ENCODE data around the gene PHLPP1.

The PHLPP1 gene

DNA sequence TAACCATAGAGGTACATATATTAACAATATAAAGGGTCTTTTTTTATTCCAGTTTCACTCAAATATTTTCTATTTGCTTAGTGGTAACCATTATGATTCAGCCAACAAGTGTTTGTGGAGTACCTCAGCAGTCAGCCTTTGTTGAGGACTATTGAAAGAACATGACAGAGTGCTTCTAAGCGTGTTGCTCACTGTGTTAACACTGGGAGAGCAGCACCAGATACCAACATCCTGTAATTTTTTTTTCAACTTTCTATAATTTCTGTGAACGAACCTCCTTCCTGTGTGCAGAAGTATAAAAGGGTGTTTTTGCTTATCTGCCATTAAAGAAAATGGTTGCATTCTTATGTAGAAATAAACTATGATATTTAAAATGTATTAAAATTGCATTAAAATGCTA lies 239.0 kb downstream of the PHLPP1 start:
- peaks cover 2% of the 10 kb centered on the region for H3K27me3 Mint-ChIP-seq (ENCODE audit: low read depth, poor library complexity)
- peaks cover 45% of the 10 kb centered on the region for H3K36me3 Mint-ChIP-seq (ENCODE audit: low read depth)
- TF ChIP-seq, protein P1, sequence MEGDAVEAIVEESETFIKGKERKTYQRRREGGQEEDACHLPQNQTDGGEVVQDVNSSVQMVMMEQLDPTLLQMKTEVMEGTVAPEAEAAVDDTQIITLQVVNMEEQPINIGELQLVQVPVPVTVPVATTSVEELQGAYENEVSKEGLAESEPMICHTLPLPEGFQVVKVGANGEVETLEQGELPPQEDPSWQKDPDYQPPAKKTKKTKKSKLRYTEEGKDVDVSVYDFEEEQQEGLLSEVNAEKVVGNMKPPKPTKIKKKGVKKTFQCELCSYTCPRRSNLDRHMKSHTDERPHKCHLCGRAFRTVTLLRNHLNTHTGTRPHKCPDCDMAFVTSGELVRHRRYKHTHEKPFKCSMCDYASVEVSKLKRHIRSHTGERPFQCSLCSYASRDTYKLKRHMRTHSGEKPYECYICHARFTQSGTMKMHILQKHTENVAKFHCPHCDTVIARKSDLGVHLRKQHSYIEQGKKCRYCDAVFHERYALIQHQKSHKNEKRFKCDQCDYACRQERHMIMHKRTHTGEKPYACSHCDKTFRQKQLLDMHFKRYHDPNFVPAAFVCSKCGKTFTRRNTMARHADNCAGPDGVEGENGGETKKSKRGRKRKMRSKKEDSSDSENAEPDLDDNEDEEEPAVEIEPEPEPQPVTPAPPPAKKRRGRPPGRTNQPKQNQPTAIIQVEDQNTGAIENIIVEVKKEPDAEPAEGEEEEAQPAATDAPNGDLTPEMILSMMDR (IDR thresholded peaks at IDR 0.05) = no peak
- no peak overlapping the region for H3K27ac Mint-ChIP-seq
- H3K9me3 Mint-ChIP-seq = no peaks in the 10 kb centered on the region
- no peak for DNase-seq
- peaks cover 6% of the 10 kb centered on the region for H3K4me1 Mint-ChIP-seq
- no peak overlapping the region for H3K4me3 Mint-ChIP-seq

DNA sequence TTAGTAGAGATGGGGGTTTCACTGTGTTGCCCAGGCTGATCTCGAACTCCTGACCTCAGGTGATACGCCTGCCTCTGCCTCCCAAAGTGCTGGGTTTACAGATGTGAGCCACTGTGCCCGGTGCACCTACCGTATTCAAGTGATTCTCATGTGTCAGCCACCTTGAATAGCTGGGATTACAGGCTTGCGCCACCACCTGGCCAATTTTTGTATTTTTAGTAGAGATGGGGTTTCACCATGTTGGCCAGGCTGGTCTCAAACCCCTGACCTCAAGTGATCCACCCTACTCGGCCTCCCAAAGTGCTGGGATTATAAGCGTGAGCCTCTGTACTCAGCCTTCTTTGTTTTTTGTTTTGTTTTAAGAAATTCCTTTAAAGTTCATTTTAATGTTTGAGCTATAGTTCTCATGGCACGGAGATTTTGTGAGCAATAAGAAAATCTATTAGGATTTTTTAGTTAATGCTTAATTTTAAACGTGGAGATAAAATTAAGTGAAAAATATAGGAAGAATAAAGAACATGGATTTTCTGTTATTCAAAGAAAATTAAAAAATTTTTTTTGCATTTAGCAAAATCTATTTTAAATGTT lies 242.6 kb downstream of the PHLPP1 start:
- Mint-ChIP-seq H3K27ac (no peak overlapping the region), H3K9me3 (no peaks in the 10 kb centered on the region), H3K4me3 (no peak overlapping the region), H3K36me3 (ENCODE audit: low read depth) (peaks cover 36% of the 10 kb centered on the region), H3K27me3 (ENCODE audit: low read depth, poor library complexity) (peaks cover 2% of the 10 kb centered on the region), H3K4me1 (peaks cover 10% of the 10 kb centered on the region)
- DNase-seq = peak; percentile 42
- TF ChIP-seq, protein P1 (IDR thresholded peaks at IDR 0.05) = peak; percentile 50

DNA sequence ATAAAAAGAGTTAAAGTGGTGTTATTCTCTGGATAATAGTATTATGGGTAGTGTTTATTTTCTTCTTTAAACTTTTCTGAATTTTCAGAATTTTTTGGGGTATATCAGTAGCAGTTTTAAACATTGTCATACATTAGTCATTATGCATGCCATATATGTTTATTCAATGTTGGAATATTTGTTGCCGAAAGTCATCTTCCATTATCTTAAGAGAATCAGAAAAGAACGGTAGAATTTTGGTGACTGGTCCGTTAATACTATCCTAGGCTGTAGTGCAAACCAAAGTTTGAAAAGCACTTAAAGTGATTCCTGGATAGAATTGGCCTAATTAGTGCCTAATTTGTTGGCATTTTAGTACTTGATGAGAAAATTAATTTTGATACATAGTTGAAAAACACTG lies 244.1 kb downstream of the PHLPP1 start:
- Mint-ChIP-seq H3K36me3 (ENCODE audit: low read depth) (peaks cover 41% of the 10 kb centered on the region), H3K27me3 (ENCODE audit: low read depth, poor library complexity) (peaks cover 2% of the 10 kb centered on the region), H3K4me1 (peaks cover 25% of the 10 kb centered on the region), H3K9me3 (no peaks in the 10 kb centered on the region), H3K27ac (no peak overlapping the region), H3K4me3 (no peak overlapping the region)
- DNase-seq = no peak
- TF ChIP-seq, protein P1 (IDR thresholded peaks at IDR 0.05) = no peak

DNA sequence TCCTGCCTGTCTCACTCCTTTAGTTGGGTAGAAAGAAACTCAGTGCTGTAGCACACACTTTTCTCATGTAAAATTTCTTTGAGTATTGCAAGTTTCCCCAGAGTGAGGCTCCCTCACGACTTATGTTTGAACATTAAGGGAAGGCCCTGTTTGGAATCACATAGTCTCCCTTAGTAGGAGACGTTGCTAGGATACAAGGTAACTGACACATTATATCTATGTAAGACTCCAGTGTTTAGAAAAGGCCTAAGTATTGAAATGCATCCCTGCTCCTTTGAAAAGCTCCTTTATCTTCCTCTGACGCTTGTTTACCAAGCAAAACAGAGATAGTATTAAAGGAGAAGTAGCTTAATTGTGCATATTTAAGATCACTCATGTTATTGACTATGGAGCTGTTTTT lies 248.2 kb downstream of the PHLPP1 start:
- peak overlapping the region; percentile 58 for H3K27ac Mint-ChIP-seq
- no peak overlapping the region for H3K4me3 Mint-ChIP-seq
- peaks cover 27% of the 10 kb centered on the region for H3K4me1 Mint-ChIP-seq
- peaks cover 42% of the 10 kb centered on the region for H3K36me3 Mint-ChIP-seq (ENCODE audit: low read depth)
- H3K9me3 Mint-ChIP-seq = peaks cover 4% of the 10 kb centered on the region
- TF ChIP-seq, protein P1 (IDR thresholded peaks at IDR 0.05) = no peak
- DNase-seq = no peak
- no peaks in the 10 kb centered on the region for H3K27me3 Mint-ChIP-seq (ENCODE audit: low read depth, poor library complexity)

DNA sequence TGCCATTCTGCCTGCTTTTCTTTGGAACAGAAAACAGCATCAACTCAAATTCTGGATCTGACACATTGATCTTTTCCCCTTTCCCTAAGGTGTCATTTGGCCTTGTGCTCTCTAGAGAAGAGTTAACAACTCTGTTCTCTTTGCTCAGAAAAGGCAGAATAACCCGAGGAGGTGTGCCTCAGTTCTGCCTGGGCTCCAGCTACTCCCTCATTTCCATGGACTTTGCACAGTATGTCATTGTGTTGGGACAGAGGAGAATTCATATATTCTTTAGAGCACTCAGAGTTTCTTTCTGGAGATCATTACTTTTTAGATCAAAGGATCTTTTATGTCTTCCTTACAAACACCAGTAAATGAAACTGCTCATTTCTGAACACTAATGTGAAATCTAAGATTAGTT lies 249.1 kb downstream of the PHLPP1 start:
- H3K4me1 Mint-ChIP-seq = peaks cover 27% of the 10 kb centered on the region
- H3K27me3 Mint-ChIP-seq (ENCODE audit: low read depth, poor library complexity) = peaks cover 3% of the 10 kb centered on the region
- DNase-seq = no peak
- peaks cover 44% of the 10 kb centered on the region for H3K36me3 Mint-ChIP-seq (ENCODE audit: low read depth)
- no peak overlapping the region for H3K4me3 Mint-ChIP-seq
- TF ChIP-seq, protein P1 (IDR thresholded peaks at IDR 0.05) = no peak
- H3K27ac Mint-ChIP-seq = peak overlapping the region; percentile 74
- peaks cover 11% of the 10 kb centered on the region for H3K9me3 Mint-ChIP-seq

DNA sequence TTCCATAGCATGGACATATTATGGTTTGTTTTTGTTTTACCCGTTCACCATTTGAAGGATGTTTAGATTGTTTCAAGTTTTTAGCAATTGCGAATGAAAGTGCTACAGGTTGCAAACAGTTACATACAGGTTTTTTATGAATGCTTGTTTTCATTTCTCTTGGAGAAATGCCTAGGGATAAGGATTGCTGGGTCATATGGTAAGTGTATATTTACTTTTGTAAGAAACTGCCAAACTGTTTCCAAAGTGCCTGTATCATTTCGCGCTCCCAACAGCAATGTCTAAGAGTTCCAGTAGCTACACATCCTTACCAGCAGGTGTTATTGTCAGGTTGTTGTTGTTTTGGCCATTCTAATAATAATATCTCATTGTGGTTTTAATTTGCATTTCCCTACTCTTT lies 251.7 kb downstream of the PHLPP1 start:
- Mint-ChIP-seq H3K27me3 (ENCODE audit: low read depth, poor library complexity) (peaks cover 3% of the 10 kb centered on the region), H3K27ac (peak overlapping the region; percentile 21), H3K36me3 (ENCODE audit: low read depth) (peaks cover 57% of the 10 kb centered on the region), H3K9me3 (peaks cover 13% of the 10 kb centered on the region), H3K4me3 (no peak overlapping the region), H3K4me1 (peaks cover 27% of the 10 kb centered on the region)
- DNase-seq = no peak
- TF ChIP-seq, protein P1 (IDR thresholded peaks at IDR 0.05) = no peak

Measured in nephron progenitor cell (in vitro differentiated cells).